Stimulated activated CD8-positive, alpha-beta memory T cell treated with anti-CD3 and anti-CD28 coated beads, Interleukin-2, amount 100 ng/mL, for 48 hours (primary cell): ENCODE data around the gene CIB1.
"Not testable (repeated sequence)": the region's sequence is repeated elsewhere in the genome, so short reads cannot be mapped to it uniquely, and the experiment has no call there.

Source experiments
- DNase-seq, 2 donors: peaks; one replicate each; pipeline ENCODE4 v3.0.0-alpha.2; 2020; ENCODE audit warnings: low read depth in 2 of 2

CIB1 gene

GRCh38 chr15:90233387-90234095 is at the start of gene CIB1:
CIB1 (minus strand) TSS chr15:90233941; CDS start chr15:90233885, 56 bp downstream.
- peak; percentile 94 to 98 for DNase-seq

DNA sequence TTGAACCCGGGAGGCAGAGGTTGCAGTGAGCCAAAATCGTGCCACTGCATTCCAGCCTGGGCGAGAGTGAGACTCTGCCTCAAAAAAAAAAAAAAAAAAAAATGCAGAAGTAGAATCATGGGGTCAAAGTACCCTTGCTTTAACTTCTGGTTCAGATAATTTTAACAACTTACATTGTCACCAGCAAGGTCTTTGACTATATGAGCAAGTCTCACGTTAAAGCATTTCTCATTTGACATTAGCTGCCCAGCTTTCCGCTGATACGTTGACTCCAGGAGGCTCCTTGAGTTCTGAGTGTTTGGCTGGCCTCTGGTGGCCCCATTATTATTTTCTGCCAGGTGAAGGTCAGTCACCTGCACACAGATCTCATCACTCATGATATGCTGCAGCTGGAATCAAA is 47.9 kb upstream of the CIB1 start:
- not testable (repeated sequence) for DNase-seq

GRCh38 chr15:90280743-90281142 is 47.0 kb upstream of the CIB1 start:
- not testable (repeated sequence) for DNase-seq

GRCh38 chr15:90278467-90278866 is 44.7 kb upstream of the CIB1 start:
- DNase-seq, result not testable (repeated sequence)

DNA sequence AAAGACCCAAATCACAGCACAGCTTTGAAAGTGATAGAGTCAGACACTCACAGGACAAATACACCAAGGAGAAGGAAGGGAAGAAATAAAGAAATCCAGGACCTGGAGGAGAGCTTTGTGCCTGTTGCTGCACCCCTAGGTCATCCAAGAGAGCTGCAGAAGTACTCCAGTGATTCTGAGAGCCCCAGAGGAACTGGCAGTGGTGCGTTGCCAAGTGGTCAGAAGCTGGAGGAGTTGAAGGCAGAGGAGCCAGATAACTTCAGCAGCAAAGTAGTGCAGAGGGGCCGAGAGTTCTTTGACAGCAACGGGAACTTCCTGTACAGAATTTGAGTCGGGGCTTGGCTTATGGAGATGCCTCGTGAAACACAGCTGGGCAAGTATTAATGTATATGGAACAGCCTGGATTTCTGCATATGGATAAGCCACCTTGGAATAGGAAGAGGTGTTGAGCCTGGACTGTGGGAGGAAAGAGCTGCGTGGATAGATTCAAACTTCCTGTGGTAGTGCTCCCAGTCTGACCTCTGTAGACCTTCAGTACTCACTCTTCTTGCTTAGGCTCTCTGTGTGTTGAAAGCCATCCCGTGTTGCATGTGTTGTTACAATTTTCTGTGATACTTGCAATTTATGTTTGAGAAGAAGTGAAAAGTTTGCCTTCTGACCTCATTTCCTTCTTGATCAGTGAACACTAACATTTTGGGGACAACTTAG is 37.9 kb upstream of the CIB1 start:
- DNase-seq, result no peak

DNA sequence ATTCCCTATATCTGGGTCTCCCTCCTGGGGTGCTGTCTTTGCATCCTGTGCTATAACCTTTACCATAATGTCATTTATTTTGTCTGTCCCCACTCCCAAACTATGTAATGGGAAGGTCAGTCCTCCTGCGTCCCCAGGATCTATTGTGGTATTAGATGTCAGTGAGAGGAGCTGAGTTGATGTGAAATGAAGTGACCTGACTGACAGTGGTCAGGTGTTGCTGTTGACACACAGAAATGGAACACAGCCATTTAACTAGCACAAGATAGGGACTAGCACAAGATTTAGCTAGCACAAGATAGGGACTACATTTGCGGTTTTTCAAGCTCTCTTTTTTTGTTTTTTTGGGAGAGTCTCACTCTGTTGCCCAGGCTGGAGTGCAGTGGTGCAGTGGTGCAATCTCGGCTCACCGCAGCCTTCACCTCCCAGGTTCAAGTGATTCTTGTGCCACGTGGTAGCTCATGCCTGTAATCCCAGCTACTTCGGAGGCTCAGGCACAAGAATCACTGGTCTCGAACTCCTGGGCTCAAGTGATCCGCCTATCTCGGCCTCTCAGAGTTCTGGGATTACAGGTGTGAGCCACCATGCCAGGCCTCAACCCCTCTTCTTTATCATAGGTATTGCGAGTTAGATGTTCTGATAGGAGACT is 36.9 kb upstream of the CIB1 start:
- no peak for DNase-seq

GRCh38 chr15:90268415-90268814 is 34.7 kb upstream of the CIB1 start:
- DNase-seq, result no peak

DNA sequence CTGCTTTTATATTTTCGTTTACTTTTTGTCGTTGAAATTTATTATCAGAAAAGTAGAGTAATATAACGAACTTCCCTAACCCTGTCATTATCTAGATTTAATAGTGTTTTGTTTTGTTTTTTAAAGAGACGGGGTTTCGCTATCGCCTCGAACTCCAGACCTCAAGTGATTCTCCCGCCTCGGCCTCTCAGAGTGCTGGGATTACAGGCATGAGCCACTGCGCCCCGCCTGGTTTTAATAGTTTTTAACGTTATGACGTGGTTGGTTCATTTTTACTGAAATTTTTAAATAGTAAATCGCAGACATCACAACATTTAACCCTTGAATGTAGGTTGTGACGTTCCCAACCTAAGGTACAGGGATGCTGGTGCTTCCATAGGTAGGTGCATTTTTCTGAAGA is 32.7 kb upstream of the CIB1 start:
- no peak for DNase-seq

DNA sequence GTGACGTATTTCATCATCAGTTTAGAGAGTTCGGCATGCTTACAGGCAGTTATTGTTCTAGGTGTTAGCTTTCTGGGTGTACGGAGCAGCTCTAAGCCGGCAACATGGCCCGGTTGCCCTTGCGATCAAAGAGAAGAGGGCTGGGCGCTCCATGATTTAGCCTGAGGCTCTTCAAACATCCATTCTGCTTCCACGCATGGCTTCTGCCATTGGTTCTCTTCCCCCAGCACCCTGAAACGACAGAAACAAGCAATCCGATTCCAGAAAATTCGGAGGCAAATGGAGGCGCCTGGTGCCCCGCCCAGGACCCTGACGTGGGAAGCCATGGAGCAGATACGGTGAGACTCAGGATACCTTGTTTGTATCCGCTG is 32.3 kb upstream of the CIB1 start:
- peak; percentile 32 to 33 for DNase-seq

GRCh38 chr15:90265271-90266060 is 31.7 kb upstream of the CIB1 start, which contains the start of gene NGRN:
NGRN (plus strand) TSS chr15:90265672; CDS start chr15:90265713, 41 bp downstream.
- peak; percentile 80 to 90 for DNase-seq

DNA sequence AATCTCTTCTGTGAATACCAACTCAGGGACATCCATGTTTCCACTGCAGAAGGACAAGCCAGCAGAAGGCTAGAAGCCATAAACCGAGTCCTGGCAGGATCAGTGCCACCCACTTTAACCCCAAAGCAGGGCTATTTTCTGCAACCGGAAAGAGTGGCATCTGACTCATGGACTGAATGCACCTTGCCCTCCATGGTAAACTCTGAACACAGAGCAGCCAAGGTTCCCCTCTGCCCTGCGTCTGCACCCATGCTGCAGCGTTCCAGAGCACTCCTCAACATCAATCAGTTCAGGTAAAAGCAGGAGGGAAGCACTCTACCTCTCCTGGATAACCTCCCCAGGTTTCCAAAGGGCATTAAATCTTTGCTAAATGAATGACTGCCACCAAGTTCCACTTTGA is 30.9 kb upstream of the CIB1 start:
- no peak for DNase-seq

GRCh38 chr15:90262426-90262825 is 28.7 kb upstream of the CIB1 start:
- no peak for DNase-seq

- no peak for DNase-seq
Measured at GRCh38 chr15:90261811-90262210, 28.1 kb upstream of the CIB1 start.

DNA sequence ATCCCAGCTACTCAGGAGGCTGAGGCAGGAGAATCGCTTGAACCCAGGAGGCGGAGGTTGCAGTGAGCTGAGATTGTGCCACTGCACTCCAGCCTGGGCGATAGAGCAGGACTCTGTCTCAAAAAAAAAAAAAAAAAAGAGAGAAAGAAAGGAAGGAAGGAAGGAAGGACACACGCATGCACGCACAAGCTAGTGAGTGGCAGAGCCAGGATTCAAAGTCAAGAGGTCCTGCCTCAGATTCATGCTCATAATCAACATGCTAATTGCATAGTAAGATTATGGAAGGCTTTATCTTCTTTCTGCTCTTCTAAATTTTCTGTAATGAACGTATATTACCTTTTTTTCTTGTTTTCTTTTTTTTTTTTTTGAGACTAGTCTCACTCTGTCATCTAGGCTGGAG is 27.0 kb upstream of the CIB1 start:
- DNase-seq, result not testable (repeated sequence)

DNA sequence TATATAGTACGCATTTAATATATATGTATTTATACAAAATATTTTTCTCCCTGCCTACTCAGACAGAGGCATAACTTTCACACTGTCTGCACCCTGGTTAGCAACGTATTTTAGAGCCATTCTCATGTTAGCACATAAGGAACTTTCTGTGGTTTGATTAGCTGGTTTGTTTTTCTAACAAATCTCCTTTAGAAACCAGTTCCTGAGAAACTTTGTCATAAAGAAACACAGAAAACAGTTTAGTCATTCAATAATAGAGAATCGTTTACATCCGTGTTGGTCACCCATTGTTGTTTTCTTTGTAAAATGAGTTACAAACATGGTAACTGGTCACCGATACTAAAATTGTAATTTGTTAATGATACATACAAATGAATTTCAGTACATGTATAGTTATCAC is 25.8 kb upstream of the CIB1 start:
- DNase-seq, result no peak

DNA sequence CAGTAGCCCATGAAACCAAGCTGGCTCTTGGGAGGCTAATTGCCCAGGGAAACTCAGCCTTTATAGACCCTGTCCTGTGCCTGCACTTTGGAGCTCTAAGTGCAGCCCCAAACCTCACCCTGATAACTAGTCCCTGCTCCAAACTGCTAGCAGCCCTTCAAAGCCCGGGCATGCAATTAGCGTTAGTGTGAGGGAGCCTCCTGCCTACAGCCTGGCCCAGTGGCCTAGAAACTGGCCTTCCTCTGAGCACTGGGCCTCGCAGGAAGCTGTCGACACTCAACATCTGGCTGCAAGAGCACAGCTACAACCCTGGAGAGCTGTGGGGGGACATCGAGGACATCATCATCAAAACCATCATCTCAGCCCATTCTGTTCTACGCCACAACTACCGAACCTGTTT is 24.0 kb upstream of the CIB1 start:
- no peak for DNase-seq

DNA sequence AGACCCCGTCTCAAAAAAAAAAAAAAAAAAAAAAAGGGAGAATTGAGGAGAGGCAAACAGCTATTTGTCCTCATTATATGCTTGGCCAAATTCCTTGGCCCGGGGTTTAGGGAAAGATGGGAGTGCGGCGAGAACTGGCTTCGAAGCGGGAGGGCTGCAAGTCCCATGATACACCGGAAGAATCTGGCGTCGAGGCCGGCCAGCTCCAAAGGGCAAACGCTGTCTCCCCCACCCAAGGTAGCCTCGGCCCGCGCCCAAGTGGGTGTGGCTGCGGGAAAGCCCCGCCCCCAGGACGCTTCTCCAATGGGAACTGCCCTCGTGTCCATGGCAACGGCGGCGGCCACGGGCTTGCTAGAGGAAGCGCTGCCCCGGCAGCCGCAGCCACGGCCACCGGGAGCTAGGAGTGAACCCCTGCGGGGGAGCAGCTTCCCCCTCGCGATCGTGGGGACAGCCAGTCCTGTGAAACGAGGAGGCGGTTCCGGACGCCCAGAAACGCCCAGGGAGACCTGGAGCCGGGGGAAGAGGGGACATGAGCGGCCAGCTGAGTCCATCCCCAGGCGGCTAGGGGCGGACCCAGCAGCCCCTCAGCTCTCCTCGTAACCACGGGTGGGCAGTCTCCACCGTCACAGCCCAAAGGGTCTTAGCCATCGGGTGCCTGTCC is 15.6 kb upstream of the CIB1 start, which contains the start of gene TTLL13:
Gene TTLL13, plus strand, starts transcription at position 354 of the 661 bp plus-strand sequence. CDS start 1,075 bp downstream, outside the sequence.
- peak; percentile 71 to 89 for DNase-seq

GRCh38 chr15:90248789-90249202 is 15.1 kb upstream of the CIB1 start:
- DNase-seq, result no peak

DNA sequence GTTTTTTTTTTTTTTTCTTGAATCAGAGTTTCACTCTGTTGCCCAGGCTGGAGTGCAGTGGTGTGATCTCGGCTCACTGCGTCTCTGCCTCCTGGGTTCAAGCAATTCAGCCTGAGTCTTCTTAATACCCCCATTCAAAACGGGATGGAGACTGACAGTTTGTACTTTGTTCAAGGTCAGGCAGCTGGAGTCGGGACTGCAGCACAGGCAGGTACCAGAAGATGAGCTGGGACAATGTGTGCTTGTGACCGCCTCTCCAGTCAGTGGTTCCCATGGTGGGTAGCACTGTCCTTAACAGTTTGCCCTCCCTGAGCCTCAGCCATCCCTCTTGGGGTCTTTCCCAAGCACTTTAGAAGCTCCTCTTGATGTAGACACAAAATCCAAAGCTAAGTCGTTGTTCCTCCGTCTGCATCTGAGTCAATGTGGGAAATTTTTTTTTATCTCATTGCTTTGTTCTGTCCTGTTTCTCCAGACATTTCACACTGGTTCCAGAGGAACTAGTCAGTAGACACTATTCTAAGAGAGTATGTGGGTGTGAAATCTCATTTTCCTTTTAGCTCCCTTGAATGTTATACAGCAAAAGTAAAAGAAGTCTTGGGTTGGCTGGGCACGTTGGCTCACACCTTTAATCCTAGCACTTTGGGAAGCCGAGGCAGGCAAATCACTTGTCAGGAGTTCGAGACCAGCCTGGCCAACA is 10.3 kb upstream of the CIB1 start:
- DNase-seq, result no peak

- no peak for DNase-seq
Measured at GRCh38 chr15:90241343-90242192, 7.8 kb upstream of the CIB1 start.
